Measurements from ENCODE around the gene FBXO27.
A peak's percentile ranks its signal among the peaks of the same experiment; 100 is the strongest.
"Not testable (repeated sequence)": the region's sequence is repeated elsewhere in the genome, so short reads cannot be mapped to it uniquely, and the experiment has no call there.

The FBXO27 gene

DNA sequence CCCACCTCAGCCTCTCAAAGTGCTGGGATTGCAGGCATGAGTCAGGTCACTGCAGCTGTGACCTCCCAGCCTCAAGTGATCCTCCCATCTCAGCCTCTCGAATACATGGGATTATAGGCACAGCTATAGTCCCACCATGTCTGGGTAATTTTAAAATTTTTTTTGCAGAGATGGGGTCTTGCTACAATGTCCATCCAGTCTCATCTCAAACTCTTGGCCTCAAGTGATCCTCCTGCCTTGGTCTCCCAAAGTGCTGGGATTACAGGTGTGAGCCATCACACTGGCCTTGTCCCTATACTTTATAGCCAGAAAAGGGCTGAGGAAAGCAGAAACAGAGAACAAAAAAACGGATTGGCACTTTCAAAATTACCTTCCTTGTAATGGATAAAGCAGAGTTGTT is 4.8 kb upstream of the FBXO27 start:
- no peak for DNase-seq

DNA sequence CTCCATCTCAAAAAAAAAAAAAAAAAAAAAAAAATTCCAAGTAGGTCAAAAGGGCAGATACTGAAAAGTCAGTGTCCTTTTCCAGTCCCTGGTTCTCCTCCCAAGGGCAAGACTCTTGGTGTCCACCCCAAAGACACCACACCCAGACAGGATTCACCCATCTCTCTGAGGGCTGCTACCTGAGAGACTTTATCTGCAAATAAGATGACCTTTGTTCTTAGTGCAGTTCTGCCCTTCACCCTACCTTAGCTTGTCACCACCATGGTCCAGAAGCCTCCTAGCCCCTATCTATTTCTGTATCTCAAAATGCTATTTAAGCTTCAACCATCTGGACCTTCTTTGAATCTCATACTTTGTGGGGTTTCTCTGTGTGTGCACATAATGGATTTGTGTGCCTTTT is 4.2 kb upstream of the FBXO27 start:
- DNase-seq, result no peak

DNA sequence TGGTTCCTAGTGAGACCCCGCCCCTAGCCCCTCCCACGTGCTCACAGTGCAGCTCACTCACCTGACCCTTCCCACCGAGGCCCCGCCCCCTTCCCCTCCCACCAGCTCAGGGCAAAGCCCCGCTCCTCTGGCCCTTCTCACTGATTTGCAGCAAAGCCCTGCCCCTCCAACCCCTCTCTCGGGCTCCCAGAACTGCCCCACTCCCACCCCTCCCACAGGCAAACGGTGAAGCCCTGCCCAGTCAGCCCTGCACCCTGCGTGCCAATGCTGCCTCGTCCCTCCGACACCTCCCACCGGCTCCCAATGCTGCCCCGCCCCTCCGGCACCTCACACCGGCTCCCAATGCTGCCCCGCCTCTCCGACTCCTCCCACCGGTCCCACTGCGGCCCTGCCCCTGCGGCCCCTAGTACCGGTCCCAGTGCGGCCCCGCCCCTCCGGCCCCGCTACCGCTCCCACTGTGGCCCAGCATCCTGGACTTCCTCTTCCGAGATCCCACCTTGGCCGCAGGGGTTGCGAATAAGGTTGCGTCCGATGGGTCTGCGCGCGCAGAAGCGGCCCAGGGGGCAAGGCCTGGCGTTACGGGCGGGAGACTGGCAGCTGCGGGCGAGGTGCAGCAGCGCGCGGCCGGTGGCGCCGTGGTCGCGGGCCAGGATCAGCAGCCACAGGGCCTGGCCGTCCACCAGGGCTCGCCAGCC is 834 bp downstream of the FBXO27 start:
- DNase-seq, result peak; percentile 39 to 67 (median 54)

DNA sequence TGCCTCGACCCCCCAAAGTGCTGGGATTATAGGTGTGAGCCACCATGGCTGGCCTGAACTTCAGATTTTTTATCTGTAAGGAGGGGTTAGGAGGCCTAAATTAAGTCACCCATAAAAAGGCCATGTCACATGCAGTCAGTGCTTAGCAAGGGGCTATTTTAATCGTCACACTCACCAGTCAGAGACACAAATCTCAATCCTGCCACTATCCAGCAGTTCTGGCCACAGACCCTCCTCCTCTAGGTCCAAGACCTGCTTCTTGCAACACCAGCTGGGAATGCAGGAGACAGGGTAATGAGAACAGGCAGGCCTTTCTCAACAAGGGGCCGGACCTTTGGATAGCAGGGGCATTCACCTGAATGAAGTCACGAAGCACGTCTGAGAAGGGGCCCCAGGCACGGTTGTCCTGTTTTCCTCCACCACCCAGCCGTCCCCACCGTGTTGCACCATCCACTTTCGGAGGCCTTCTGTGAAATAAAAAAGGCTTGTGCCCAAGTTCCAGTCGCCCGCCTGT is 1.4 kb downstream of the FBXO27 start:
- DNase-seq, result no peak

DNA sequence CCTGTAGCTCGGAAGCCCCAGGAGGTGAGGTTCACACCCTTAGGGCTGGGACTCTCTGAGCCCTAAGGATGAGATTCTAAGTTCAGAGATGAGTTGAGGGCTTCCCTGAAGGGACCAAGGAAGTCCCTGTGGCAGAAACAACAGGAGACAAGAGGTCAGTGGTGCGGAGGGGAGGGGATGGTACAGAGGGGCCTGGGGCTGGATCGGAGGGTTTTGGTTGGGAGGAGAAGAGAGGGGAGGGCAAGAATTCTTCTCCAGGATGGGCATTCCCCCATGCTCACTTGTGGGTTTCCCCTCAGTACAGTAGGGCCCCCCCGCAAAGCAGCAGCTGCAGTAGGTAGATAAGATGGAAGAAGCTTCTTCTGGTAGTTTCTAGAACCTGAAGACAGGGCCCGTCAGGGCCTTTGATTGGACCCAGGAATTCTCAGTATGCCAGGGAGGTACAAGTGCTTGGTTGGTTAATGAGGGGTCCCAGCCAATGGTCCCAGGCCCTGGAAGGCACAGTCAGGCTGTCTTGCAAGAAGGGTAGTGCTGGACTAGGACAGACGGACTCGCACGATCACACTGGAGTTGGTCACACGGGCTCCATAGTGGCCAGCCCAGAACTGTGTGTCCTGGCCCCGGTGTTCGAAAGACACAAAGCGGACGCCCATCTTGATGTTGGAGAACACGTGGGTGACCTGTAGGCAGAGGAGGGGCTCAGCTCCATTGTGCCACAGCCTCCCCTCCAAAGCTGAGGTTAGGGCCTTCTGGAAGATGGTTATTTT is 7.3 kb downstream of the FBXO27 start:
- DNase-seq, result no peak

DNA sequence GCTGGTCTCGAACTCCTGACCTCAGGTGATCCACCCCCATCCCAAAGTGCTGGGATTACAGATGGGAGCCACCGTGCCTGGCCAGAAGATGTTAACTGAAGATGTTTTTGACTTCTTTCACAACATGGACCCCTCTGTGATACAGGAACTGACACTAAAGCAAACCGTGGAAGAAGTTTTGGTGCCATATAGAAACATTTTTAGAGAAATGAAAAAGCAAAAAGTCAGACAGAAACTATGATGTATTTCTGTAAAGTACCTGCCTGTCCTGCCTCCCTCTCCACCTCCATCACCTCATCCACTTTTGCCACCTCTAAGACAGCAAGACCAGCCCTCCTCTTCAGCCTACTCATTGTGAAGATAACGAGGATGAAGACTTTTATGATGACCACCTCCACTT is 11.3 kb downstream of the FBXO27 start:
- DNase-seq, result no peak

DNA sequence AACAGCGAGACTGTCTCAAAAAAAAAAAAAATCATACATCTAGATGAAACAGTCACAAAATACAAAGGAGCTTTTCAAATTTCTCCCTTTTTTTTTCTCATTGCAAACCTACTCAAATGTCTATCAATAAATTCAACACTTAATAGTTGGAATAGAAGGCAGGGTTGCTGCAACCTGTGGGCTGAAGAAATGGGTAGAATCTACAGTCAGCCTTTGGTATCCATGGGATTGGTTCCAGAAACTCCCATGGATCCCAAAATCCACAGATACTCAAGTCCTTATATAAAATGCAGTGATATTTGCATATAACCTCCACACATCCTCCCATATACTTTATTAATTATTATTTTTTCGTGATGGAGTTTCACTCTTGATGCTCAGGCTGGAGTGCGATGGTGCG is 14.7 kb downstream of the FBXO27 start:
- DNase-seq, result no peak

DNA sequence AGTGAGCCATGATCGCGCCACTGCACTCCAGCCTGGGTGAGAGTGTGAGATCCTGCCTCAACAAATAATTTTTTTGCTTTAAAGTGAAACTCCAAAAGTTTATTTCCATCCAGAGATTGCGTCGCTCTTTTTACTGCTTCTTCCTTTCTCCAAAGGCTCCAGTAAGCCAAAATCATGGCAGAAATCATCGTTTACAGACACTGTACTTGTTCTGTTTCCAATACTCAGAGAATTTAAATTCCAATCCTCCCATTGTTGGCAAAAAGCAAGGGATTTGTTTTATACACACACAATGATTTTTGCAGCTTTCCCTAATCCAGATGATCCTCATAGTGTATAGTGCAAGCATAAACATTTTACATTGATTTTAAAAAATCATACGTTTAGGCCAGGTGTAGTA is 15.3 kb downstream of the FBXO27 start:
- no peak for DNase-seq

DNA sequence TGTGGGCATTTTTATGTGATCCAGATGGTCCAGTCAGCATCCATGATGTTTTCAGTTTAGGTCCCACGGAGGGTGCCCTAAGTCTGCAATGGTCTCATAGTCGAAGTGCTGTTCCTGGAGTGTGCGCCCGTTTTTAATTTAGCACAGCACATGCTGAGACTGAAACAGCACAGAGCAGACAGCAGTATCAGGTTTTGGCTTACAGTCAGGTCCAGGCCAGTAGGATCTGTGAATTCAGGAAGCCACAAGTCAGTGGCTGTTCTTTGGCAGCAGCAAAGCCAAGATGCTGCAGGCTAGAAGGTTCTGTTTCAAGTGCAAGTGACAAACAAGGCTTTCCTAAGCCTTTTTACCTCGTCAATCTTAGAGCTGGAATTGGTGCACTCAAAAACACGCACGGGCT is 18.3 kb downstream of the FBXO27 start:
- DNase-seq, result no peak

DNA sequence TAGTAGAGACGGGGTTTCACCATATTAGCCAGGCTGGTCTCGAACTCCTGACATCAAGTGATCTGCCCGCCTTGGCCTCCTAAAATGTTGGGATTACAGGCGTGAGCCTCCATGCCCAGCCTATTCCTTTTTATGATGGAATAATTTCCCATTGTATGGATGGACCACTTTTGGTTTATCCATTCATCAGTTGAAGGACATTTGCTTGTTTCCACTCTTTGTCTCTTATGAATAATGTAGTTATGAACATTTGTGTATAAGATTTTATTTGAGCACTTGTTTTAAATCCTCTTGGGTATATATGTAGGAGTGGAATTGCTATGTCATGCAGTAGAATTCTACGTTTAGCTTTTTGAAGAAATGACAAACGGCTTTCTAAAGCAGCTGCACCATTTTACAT is 23.3 kb downstream of the FBXO27 start:
- DNase-seq, result no peak

DNA sequence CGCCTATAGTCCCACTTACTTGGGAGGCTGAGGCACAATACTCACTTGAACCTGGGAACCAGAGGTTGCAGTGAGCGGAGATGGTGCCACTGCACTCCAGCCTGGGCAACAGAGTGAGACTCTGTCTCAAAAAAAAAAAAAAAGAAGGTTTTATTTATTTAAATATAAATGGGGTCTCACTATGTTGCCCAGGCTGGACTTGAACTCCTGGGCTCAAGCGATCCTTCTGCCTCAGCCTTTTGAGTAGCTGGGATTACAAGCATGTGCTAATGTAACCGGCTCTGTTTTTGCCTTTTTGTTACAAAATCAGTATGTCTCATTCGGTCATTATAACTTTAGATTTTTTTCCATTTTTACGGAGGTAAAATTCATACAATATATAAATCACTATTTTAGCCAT is 24.2 kb downstream of the FBXO27 start:
- DNase-seq, result no peak

DNA sequence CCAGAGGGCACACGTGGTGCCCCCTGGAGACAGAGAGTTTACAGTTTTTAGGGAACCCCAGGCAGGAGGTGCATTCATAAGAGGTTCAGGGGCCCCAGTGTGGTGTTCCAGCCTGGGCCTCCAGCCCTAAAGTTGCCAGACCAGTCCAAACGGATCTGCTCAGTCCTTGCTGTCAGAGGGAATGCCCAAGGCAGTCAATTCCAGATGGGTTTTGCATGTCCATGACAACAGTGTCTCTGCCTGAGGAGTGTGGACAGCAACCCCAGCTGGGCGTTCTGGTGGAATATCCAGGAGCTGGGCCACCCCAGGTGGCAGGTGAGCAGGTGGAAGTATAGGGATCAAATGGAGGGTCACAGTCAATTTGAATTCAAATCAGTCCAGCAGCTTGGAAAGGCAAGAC is 25.3 kb downstream of the FBXO27 start:
- no peak for DNase-seq

DNA sequence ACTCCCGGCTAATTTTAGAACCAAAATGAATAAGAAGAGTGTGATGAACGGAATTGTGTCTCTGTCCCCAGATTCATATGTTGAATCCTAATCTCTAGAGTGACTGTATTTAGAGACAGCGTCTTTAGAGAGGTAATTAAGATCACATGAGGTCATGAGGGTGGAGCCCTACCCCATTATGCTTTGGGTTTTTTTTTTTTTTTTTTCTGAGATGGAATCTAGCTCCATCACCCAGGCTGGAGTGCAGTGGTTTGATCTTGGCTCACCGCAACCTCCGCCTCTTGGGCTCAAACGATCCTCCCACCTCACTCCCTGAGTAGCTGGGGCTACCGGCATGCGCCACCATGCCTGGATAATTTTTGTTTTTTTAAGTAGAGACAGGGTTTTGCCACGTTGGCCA is 27.9 kb downstream of the FBXO27 start:
- no peak for DNase-seq

DNA sequence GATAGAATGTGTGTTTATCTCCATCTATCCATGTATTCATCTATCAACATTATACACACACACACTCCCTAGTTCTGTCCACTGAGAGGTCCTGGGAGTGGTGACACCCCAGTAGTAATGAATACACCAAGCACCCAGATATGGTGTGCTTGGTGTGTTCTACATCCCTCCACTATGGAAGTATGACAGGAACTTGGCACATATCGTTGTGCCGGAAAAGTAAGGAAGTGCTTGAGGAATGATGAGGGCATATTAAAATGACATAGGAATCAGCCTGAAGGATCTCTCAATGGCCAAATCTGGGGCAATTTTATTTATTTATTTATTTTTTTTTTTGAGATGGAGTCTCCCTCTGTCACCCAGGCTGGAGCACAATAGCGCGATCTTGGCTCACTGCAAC is 28.6 kb downstream of the FBXO27 start:
- no peak for DNase-seq

DNA sequence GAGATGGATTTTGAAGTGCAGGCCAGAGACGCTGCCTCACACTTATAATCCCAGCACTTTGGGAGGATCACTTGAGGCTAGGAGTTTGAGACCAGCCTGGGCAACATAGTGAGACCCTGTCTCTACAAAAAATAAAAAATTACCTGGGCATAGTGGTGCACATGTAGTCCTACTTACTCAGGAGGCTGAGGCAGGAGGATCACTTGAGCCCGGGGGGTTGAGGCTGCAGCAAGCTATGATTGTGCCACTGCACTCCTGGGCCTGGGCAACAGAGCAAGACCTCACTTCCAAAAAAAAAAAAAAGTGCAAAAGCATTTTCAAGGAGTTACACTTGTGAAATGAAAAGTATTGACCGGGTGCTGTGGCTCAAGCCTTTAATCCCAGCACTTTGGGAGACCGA is 29.2 kb downstream of the FBXO27 start:
- DNase-seq, result no peak

DNA sequence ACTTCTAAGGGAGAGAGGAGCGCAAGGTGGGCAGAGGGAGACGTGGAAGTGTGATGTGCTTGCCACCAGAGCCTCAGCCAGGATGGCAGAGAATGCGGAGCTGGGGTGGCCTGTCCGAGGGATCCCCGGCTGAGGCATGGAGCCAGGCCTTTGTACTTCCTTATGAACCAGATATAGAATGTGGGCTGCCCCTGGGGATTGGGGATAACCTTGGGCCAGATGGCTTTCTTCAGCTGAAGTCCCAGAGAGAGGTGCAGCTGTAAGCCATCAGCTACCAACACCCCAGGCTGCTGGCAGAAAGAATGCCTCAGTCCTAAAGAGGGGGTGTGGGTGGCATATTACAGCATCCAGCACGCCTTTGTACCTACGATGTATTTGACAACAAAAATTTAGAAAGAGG is 31.3 kb downstream of the FBXO27 start:
- no peak for DNase-seq

DNA sequence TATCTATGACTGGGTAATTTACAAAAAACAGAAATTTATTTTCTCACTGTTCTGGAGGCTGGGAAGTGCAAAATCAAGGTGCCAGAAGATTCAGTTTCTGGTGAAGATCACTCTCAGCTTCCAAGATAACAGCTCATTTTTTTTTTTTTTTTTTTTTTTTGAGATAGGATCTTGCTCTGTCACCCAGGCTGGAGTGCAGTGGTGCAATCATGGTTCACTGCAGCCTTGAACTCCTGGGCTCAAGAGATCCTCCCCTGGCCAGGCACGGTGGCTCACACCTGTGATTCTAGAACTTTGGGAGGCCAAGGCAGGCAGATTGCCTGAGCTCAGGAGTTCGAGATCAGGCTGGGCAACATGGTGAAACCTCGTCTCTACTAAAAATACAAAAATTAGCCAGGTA is 34.8 kb downstream of the FBXO27 start:
- DNase-seq, result not testable (repeated sequence)

DNA sequence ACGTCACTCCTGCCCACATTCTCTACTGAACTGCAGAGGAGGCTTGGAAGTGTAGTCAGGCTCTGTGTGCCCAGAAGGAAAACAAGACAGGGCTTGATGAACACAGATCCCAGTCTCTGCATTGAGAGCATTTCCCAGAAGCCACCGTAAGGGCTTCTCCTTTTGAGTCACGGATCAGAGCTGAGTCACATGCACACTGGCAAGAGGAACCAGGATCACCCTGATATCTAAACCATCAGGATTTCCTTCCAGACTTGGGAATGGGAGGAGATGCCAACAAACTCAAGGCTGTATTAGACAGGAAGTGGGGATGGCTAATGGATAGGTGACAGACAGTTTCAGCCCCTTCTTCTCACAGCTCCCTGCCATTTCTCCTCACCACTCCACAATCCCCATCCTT is 39.1 kb downstream of the FBXO27 start:
- DNase-seq, result no peak

DNA sequence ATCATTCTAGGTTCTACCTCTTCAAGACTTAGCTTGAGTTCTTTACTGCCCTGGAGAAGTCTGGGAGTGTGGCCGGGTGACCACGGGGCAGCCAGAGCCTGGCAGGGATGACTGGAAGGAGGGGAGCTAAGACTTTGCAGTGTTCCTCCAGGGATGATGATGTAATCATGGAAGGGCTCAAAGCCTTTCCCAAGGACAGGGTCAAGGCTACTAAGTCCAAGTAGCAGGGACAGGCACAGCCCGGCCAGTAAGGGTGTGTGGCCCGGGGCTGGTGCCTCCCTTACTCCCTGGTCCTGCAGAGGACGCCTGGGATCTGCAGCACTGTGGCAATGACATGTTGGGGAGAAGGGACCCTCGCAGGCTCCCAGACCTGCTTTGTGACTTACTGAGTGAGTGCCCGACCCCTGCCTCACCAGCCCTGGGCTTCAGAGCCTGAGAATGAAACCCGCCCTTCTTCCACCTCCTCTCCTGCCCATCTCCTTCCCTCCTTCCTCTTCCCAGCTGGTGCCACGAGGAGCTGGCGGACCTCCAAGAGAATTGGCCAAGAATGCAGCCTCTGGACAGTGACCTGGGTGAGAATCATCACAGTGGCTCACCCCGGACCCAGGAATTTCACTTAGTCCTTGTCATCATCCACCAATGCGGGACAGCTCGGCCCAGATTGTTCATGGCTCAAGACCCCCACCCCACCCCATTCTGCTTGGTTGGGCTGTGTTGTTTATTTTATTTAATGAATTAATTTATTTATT is 41.2 kb downstream of the FBXO27 start:
- DNase-seq, result no peak

DNA sequence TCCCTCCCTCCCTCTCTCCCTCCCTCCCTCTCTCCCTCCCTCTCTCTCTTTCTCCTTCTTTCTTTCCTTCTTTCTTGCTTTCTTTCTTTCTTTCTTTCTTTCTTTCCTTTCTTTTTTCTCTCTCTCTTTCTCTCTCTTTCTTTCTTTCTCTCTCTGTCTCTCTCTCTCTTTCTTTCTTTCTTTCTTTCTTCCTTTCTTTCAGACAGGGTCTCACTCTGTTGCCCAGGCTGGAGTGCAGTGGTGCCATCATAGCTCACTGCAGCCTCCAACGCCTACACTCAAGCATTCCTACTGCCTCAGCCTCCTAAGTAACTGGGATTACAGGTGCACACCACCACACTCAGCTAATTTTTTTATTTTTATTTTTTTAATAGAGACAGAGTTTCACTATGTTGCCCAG is 42.7 kb downstream of the FBXO27 start:
- DNase-seq, result not testable (repeated sequence)

DNA sequence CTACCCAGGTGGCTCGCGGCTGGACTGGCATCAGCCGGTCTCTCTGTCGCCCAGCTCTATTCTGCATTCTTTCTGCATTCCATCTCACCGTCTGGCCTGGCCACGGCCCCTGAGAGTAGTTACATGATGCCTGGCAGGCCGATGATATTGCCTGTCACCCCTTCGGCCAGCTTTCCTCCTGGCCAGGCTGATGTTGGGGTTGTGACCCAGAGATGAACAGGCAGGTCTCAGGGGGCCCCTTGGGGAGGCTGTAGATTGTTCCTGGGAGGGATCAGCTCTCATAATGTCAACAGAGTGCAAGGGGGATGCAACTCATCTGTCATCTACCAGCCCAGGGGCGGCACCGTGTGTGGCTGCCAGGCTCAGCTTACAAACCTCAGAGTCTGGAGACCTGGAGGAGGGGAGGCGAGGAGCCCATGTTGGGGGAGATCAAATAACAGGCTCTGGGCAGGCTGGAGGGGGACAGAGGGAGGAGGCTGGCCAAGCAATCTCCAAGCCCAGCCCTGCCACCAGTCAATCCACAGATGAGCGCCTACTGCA is 43.2 kb downstream of the FBXO27 start:
- DNase-seq, result no peak

DNA sequence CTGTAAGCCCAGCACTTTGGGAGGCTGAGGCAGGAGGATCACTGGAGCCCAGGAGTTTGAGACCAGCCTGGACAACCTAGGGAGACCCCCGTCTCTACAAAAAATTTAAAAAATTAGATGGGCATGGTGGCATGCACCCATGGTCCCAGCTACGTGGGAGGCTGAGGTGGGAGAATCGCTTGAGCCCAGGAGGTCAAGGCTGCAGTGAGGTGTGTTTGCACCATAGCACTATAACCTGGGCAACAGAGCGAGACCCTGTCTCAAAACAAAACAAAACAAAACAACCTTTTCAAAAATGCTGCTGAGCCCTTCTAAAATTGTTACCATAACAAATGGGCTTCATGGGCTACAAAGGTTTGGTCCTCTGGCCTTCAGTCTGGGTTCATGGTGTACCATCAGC is 43.7 kb downstream of the FBXO27 start:
- not testable (repeated sequence) for DNase-seq

DNA sequence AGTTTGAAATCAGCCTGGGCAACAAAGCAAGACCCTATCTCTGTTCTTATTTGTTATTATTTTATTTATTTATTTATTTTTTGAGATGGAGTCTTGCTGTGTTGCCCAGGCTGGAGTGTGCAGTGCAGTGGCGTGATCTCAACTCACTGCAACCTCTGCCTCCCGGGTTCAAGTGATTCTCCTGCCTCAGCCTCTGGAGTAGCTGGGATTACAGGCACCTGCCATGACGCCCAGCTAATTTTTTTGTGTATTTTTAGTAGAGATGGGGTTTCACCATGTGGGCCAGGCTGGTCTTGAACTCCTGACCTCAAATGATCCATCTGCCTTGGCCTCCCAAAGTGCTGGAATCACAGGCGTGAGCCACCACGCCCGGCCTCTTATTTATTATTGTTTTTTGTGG is 44.6 kb downstream of the FBXO27 start:
- DNase-seq, result not testable (repeated sequence)

DNA sequence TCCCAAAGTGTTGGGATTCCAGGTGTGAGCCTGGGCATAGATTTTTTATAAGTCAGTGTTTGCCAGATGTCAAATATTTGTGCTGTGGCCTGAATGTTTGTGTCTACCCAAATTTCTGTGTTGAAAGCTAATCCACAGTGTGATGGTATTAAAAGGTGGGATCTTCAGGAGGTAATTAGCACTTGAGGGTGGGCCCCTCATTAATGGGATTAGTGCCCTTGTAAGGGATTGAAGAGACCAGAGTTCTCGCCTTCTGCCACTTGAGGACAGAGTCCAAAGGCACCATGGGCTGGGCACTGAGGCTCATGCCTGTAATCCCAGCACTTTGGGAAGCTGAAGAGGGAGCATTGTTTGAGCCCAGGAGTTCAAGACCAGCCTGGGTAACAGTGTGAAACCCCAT is 47.1 kb downstream of the FBXO27 start:
- no peak for DNase-seq

All from activated naive CD4-positive, alpha-beta T cell (primary cell).